Left colon (tissue), 2 donors: ENCODE results near the gene IPO13. TPM values are rescaled to one million over a fixed set of nuclear protein-coding genes. Genes with fewer than 3 reads are reported as not detected.

ENCODE experiments used
- ATAC-seq: fragments of 200-7000 bp; cut with Tn5 transposase; one replicate; pipeline ENCODE4 v1.9.1; 2020; ENCODE audit warnings: mild to moderate bottlenecking, moderate library complexity
- DNase-seq, 2 donors: peaks; one replicate each; pipeline ENCODE4 v3.0.0-alpha.2; 2020
- intact Hi-C, 2 donors: fragments of 100-400 bp; cut with DNase I in 1 of 2; cut with micrococcal nuclease in 1 of 2; formaldehyde crosslinking; loops; one replicate each; pipeline versions ENCODE4 v1.11.2 to v1.14.0; 2022; cut with DNase I, micrococcal nuclease
- total RNA-seq, 2 donors: library from RNA; stranded (reverse); fragmentation: NEBNext Ultra II Directional; extraction: Animal tissue kit (Norgen Biotek cat#: 25700); gene quantifications; one replicate each; pipeline ENCODE4 v1.2.1, GENCODE V29; 2021
- donor health status: DM: no; HTN: no; CAD: no.
- donor health status: DM: yes; HTN: yes; CAD: no.

Gene IPO13
- total RNA-seq, 2 donors from 2014 or later, result 19.2 to 27.4 TPM

DNA sequence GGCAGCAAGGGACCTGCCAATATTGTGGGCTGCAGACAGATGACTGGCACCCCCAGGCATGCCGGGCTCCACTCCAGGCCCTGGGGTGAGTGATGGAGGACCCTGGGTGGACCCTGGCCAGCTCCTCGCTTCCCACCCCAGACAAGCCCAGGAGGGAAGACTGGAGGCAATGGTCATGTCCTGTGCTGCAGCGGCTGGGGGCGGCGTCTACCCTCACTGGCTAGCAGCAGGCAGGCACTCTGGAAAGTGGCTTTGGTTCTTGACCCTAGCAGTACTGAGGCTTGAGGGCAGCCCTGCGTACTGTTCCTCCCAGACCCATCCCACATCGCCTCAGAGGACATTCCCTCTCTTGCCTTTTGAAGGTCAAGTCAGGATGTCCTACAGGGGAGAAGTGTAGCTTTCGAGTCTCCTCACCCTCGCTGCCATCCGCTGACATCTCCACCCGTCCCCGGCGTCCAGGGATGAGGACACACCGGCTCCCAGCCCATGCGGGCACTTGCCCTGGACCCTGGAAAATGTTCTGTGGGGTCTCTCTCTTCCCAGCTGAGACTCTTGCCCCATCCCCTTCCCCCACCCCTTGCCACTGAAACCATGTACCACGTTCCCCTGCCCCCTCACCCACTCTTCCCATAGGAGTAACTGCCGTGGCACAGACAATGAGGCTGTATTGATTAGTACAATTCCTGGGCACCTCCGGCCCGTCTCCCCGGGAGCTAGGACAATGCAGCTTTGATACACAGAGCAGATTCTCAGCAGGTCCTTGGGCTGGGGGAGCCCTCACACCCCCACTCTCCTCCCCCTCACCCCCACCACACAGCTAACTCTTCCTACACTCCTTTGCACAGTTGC lies 69.5 kb downstream of the IPO13 start:
- no peak for DNase-seq

DNA sequence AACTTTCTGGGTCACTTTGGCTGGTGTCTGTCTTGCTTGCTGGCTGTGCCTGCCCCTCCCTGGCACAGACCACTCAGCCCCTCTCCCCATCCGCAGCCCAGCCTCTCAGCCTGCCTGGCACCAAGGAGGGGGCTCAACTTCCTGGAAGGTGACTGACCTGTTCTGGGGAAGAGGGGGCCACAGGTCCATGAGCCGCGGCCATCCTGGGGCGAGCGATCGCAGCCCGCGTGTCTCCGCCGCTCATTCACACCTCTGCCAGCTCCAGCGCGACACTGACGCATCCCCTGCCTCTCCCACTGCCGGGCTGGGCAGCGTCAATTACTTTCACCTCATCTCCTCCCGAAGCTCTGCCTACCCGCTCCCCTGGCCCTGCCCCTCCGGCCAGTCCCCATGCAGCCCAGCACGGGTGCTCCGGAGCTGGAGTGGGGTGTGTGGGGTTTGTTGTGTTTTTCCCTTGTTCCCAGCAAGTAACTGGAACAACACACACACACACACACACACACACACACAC lies 70.2 kb downstream of the IPO13 start:
- DNase-seq, result no peak
- intact Hi-C loops, result no loop called here
- no peak for ATAC-seq

More for the DNA sequence above, 69.5 kb downstream of the IPO13 start:
- ATAC-seq, result no peak
- intact Hi-C loops, result no loop called here

Other genes starting within 250 kb of the IPO13 start
- gene ST3GAL3, start 239.4 kb upstream of the IPO13 start, total RNA-seq, result 10 to 100 TPM in 1 of 2 donors, 1 to 10 TPM in 1; 7.1 to 10.7 TPM
- 10 to 100 TPM in 1 of 2 donors, 1 to 10 TPM in 1; 5.3 to 11.1 TPM for gene ARTN, start 13.1 kb upstream of the IPO13 start, total RNA-seq
- 10 to 100 TPM; 17.8 to 24.7 TPM for gene DPH2, start 23.1 kb downstream of the IPO13 start, total RNA-seq
- gene ATP6V0B, start 28.0 kb downstream of the IPO13 start, total RNA-seq, result 100 to 1,000 TPM; 166 to 182 TPM
- 10 to 100 TPM; 22.7 to 28.6 TPM for gene B4GALT2, start 32.3 kb downstream of the IPO13 start, total RNA-seq
- gene CCDC24, start 44.6 kb downstream of the IPO13 start, total RNA-seq, result 10 to 100 TPM; 22.4 to 22.6 TPM
- 10 to 100 TPM; 35.3 to 42.3 TPM for gene SLC6A9, start 84.5 kb downstream of the IPO13 start, total RNA-seq
- under 1 TPM in 1 of 2 donors, not detected in 1; 0.11 TPM for gene KLF17, start 171.9 kb downstream of the IPO13 start, total RNA-seq
- gene KLF18, start 194.7 kb downstream of the IPO13 start, total RNA-seq, result not detected